H9 (cell line): ENCODE measurements around the gene FGF21. TPM values are rescaled to one million over a fixed set of nuclear protein-coding genes. Genes with fewer than 3 reads are reported as not detected.

ENCODE experiments used
- DNase-seq: peaks from one replicate; pipeline ENCODE4 v3.0.0-alpha.2; 2017
- H2AFZ ChIP-seq: one replicate; pipeline ENCODE4 v1.6.1; 2013; ENCODE audit warnings: mild to moderate bottlenecking, low read length, control low read depth, moderate library complexity
- H2AK5ac ChIP-seq: 2 replicates; pipeline ENCODE4 v1.6.1; 2013; ENCODE audit warnings: low read length, control low read depth, mixed read lengths; ENCODE audit not compliant: insufficient read length
- H2BK120ac ChIP-seq: one replicate; pipeline ENCODE4 v1.6.1; 2013; ENCODE audit warnings: low read depth, mild to moderate bottlenecking, low read length, control low read depth, inconsistent platforms; ENCODE audit not compliant: poor library complexity, severe bottlenecking
- H2BK12ac ChIP-seq: 2 replicates; pipeline ENCODE4 v1.6.1; 2013; ENCODE audit warnings: low read length, control low read depth, mixed read lengths, low read depth; ENCODE audit not compliant: insufficient read length
- H2BK15ac ChIP-seq: 2 replicates; pipeline ENCODE4 v1.6.1; 2013; ENCODE audit warnings: low read depth, low read length, control low read depth
- H2BK20ac ChIP-seq: one replicate; pipeline ENCODE4 v1.6.1; 2013; ENCODE audit warnings: low read depth, mild to moderate bottlenecking, low read length, control low read depth, inconsistent platforms; ENCODE audit not compliant: poor library complexity, severe bottlenecking
- H2BK5ac ChIP-seq: 2 replicates; pipeline ENCODE4 v1.6.1; 2013; ENCODE audit warnings: low read length, control low read depth, mixed read lengths; ENCODE audit not compliant: insufficient read length
- H3K14ac ChIP-seq: 2 replicates; pipeline ENCODE4 v1.6.1; 2013; ENCODE audit warnings: low read length, control low read depth; ENCODE audit not compliant: insufficient read depth
- H3K18ac ChIP-seq: 2 replicates; pipeline ENCODE4 v1.6.1; 2013; ENCODE audit warnings: low read depth, mild to moderate bottlenecking, mixed read lengths, low read length, control low read depth; ENCODE audit not compliant: insufficient read length
- H3K23ac ChIP-seq: 2 replicates; pipeline ENCODE4 v1.6.1; 2013; ENCODE audit warnings: low read length, control low read depth, mixed read lengths, low read depth; ENCODE audit not compliant: insufficient read length
- H3K23me2 ChIP-seq: 2 replicates; pipeline ENCODE4 v1.6.1; 2013; ENCODE audit warnings: low read depth, mild to moderate bottlenecking, mixed read lengths, low read length, control low read depth; ENCODE audit not compliant: insufficient read length, poor library complexity, severe bottlenecking
- H3K27ac ChIP-seq: 2 replicates; pipeline ENCODE4 v1.5.1; 2013; ENCODE audit warnings: low read length, control low read depth, mixed read lengths, low read depth; ENCODE audit not compliant: insufficient read length
- H3K27me3 ChIP-seq: 2 replicates; pipeline ENCODE4 v1.6.1; 2013; ENCODE audit warnings: low read length, control low read depth, inconsistent platforms; ENCODE audit not compliant: insufficient read depth
- H3K4ac ChIP-seq: 2 replicates; pipeline ENCODE4 v1.6.1; 2013; ENCODE audit warnings: low read depth, mild to moderate bottlenecking, control low read depth, inconsistent platforms, low read length, moderate library complexity
- H3K4me1 ChIP-seq: 2 replicates; pipeline ENCODE4 v1.6.1; 2013; ENCODE audit warnings: low read length, control low read depth, inconsistent platforms; ENCODE audit not compliant: insufficient read depth
- H3K4me2 ChIP-seq: 2 replicates; pipeline ENCODE4 v1.6.1; 2013; ENCODE audit warnings: low read length, control low read depth, mixed read lengths; ENCODE audit not compliant: insufficient read length, insufficient read depth
- H3K56ac ChIP-seq: 2 replicates; pipeline ENCODE4 v1.6.1; 2013; ENCODE audit warnings: low read depth, mild to moderate bottlenecking, mixed read lengths, low read length, control low read depth; ENCODE audit not compliant: insufficient read length
- H3K79me1 ChIP-seq: 2 replicates; pipeline ENCODE4 v1.6.1; 2013; ENCODE audit warnings: low read depth, mild to moderate bottlenecking, moderate library complexity, low read length, control low read depth, inconsistent platforms; ENCODE audit not compliant: insufficient read depth, poor library complexity, severe bottlenecking
- H3K79me2 ChIP-seq: 2 replicates; pipeline ENCODE4 v1.6.1; 2013; ENCODE audit warnings: low read length, control low read depth, inconsistent platforms; ENCODE audit not compliant: insufficient read depth
- H3K9ac ChIP-seq: 2 replicates; pipeline ENCODE4 v1.6.1; 2013; ENCODE audit warnings: low read length, control low read depth, mixed read lengths; ENCODE audit not compliant: insufficient read length; ENCODE audit errors: extremely low read depth
- H3K9me3 ChIP-seq: one replicate; pipeline ENCODE4 v1.6.1; 2013; ENCODE audit warnings: low read depth, low read length, inconsistent platforms; ENCODE audit not compliant: control insufficient read depth
- H3T11ph ChIP-seq: one replicate; pipeline ENCODE4 v1.6.1; 2013; ENCODE audit warnings: mild to moderate bottlenecking, low read length, control low read depth, inconsistent platforms
- H4K20me1 ChIP-seq: one replicate; pipeline ENCODE4 v1.6.1; 2013; ENCODE audit not compliant: control insufficient read depth, insufficient read length, insufficient read depth
- H4K5ac ChIP-seq: 2 replicates; pipeline ENCODE4 v1.6.1; 2013; ENCODE audit warnings: low read depth, mild to moderate bottlenecking, mixed read lengths, low read length, control low read depth; ENCODE audit not compliant: insufficient read length
- H4K8ac ChIP-seq: replicated peaks from 2 replicates; pipeline ENCODE4 v1.6.1; 2013; ENCODE audit warnings: low read length, control low read depth, mixed read lengths, low read depth; ENCODE audit not compliant: insufficient read length
- H4K91ac ChIP-seq: 2 replicates; pipeline ENCODE4 v1.6.1; 2013; ENCODE audit warnings: low read depth, mild to moderate bottlenecking, moderate library complexity, mixed read lengths, low read length, control low read depth; ENCODE audit not compliant: insufficient read length
- H3K27ac Mint-ChIP-seq, 3 experiments: 2 replicates in 2 of 3; 3 replicates in 1 of 3; pipeline ENCODE4 v1.8.0; 2020 to 2021; ENCODE audit warnings: mixed read lengths in 3 of 3, mild to moderate bottlenecking in 1 of 3, moderate library complexity in 1 of 3
- H3K27me3 Mint-ChIP-seq: 2 replicates; pipeline ENCODE4 v1.8.0; 2021; ENCODE audit warnings: low read depth, mild to moderate bottlenecking, moderate library complexity, mixed read lengths
- H3K36me3 Mint-ChIP-seq, 3 experiments: 2 replicates in 2 of 3; 3 replicates in 1 of 3; pipeline ENCODE4 v1.8.0; 2020 to 2021; ENCODE audit warnings: low read depth in 3 of 3, mixed read lengths in 3 of 3; ENCODE audit not compliant: insufficient read depth in 1 of 3
- H3K4me1 Mint-ChIP-seq, 2 experiments: 2 replicates each; pipeline ENCODE4 v1.8.0; 2020; ENCODE audit warnings: mixed read lengths in 2 of 2
- H3K4me3 Mint-ChIP-seq, 2 experiments: 2 replicates in 1 of 2; 3 replicates in 1 of 2; pipeline ENCODE4 v1.8.0; 2020 to 2021; ENCODE audit warnings: mild to moderate bottlenecking in 2 of 2, mixed read lengths in 2 of 2, moderate library complexity in 1 of 2
- H3K9me3 Mint-ChIP-seq, 2 experiments: 2 replicates in 1 of 2; 3 replicates in 1 of 2; pipeline ENCODE4 v1.8.0; 2020; ENCODE audit warnings: mild to moderate bottlenecking in 2 of 2, mixed read lengths in 2 of 2, moderate library complexity in 1 of 2
- WGBS: extraction: QIAGEN DNeasy Blood & Tissue Kit; methylation state at CpG from one replicate; pipeline ENCODE4 v1.1.7; 2013; ENCODE audit warnings: missing lambda C conversion rate, low lambda C conversion rate, mixed read lengths; ENCODE audit not compliant: insufficient read length; ENCODE audit errors: extremely low coverage; 5-methylcytosine and 5-hydroxymethylcytosine counted together
- total RNA-seq: library from RNA; stranded (reverse); gene quantifications from 2 replicates; pipeline ENCODE4 v1.2.1, GENCODE V29; 2021
- TF ChIP-seq, protein P1 (sequence below): fragments of 200-600 bp; sonication (generic); conservative IDR thresholded peaks from 3 replicates; pipeline ENCODE4 v1.8.0; 2021; ENCODE audit warnings: antibody characterized with exemption, mild to moderate bottlenecking

Gene FGF21
- total RNA-seq, 1 experiment from 2014 or later, result 0.90 TPM

DNA sequence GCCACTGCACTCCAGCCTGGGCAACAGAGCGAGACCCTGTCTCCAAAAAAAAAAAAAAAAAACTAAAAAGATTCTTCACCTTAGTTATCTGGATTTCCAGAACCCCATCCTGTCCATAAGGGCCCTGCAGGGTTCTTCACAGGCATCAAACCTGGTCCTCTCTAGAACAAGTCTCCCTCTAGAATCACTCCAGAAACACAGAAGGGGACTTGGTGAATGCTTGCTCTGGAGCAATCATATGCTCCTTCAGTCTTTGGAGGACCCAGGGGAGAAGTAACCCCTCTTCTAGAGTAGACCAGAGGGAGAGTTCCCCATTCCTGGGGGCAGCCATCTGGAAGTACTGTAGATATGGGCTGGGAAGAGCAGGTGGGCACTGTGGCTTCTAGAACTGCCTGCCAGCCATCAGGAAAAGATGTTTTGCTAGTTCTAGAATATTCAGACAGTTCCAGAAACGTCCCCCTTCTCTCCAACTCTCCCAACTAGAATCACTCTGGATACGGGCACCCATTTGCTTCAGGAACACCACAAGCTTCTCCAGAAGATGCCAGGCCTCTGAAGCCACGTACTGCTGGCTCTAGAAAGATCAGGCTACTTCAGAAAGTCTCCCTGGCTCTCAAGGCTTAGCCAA is 5.6 kb upstream of the FGF21 start:
- Histone ChIP-seq H3K4me2 (no peak overlapping the region), H4K8ac (no peak overlapping the region), H3K23ac (no peak overlapping the region), H3K4ac (no peak overlapping the region), H4K5ac (no peak overlapping the region), H3K9me3 (no peaks in the 10 kb centered on the region), H3K23me2 (peaks cover 13% of the 10 kb centered on the region), H3K4me1 (peaks cover 4% of the 10 kb centered on the region; the same call in 1 of the 2 replicates), H2AFZ (no peak overlapping the region), H3K27ac (no peak overlapping the region), H3K9ac (no peak overlapping the region), H2BK120ac (no peak overlapping the region), H4K91ac (no peak overlapping the region), H3K79me2 (peaks cover 4% of the 10 kb centered on the region; the same call in 1 of the 2 replicates), H4K20me1 (no peaks in the 10 kb centered on the region), H3K18ac (no peak overlapping the region), H3K27me3 (no peaks in the 10 kb centered on the region), H2BK15ac (no peak overlapping the region), H3K79me1 (peaks cover 6% of the 10 kb centered on the region), H2BK5ac (no peak overlapping the region), H2AK5ac (no peak overlapping the region), H3T11ph (no peak overlapping the region), H2BK20ac (no peak overlapping the region), H3K56ac (no peak overlapping the region), H2BK12ac (no peak overlapping the region), H3K14ac (no peak overlapping the region)
- peaks cover 21 to 33% (median 30%) of the 10 kb centered on the region in 3 experiments; a peak in 6 of 7 replicates for H3K36me3 Mint-ChIP-seq
- peaks cover 10% of the 10 kb centered on the region for H3K27me3 Mint-ChIP-seq
- no peak overlapping the region for H3K4me3 Mint-ChIP-seq
- H3K27ac Mint-ChIP-seq, result no peak overlapping the region
- TF ChIP-seq, protein P1, sequence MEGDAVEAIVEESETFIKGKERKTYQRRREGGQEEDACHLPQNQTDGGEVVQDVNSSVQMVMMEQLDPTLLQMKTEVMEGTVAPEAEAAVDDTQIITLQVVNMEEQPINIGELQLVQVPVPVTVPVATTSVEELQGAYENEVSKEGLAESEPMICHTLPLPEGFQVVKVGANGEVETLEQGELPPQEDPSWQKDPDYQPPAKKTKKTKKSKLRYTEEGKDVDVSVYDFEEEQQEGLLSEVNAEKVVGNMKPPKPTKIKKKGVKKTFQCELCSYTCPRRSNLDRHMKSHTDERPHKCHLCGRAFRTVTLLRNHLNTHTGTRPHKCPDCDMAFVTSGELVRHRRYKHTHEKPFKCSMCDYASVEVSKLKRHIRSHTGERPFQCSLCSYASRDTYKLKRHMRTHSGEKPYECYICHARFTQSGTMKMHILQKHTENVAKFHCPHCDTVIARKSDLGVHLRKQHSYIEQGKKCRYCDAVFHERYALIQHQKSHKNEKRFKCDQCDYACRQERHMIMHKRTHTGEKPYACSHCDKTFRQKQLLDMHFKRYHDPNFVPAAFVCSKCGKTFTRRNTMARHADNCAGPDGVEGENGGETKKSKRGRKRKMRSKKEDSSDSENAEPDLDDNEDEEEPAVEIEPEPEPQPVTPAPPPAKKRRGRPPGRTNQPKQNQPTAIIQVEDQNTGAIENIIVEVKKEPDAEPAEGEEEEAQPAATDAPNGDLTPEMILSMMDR, result no peak
- H3K9me3 Mint-ChIP-seq, result no peaks in the 10 kb centered on the region; a peak in 2 of 5 replicates
- peaks cover 37 to 48% of the 10 kb centered on the region in 2 experiments for H3K4me1 Mint-ChIP-seq
- DNase-seq, result no peak
- WGBS, result no CpG with 5 or more reads among the region's 4 CpGs
